Measurements from ENCODE around the gene HOXA9.

DNA sequence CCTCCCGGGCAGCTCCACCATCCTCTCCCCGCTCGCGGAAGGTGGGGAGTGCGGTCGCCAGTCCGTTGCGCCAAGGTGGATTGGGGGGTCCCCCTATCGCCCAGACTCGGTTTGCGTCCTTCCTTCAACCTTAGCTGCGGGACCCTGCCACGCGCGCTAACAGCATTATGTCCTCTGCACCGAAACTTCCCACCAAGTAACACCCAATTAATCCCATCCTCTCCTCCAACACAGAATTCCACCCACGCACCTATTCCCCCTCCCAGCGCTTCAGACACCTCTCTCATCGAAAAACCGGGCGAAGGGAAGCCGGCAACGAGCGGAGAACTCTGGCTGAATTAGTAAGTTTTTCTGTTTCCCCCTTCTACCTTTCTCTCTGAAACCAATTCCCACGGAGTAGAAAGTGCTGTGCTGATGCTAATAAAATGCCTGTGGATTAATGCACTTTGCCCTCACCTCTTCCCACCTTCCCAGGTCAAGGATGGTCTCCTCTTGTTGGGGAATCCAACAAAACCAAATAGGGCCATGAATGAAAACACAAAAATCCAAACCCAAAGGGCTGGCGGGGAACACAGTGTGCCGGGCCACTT, 13.9 kb downstream of the HOXA9 start:
- TF ChIP-seq, protein P1, sequence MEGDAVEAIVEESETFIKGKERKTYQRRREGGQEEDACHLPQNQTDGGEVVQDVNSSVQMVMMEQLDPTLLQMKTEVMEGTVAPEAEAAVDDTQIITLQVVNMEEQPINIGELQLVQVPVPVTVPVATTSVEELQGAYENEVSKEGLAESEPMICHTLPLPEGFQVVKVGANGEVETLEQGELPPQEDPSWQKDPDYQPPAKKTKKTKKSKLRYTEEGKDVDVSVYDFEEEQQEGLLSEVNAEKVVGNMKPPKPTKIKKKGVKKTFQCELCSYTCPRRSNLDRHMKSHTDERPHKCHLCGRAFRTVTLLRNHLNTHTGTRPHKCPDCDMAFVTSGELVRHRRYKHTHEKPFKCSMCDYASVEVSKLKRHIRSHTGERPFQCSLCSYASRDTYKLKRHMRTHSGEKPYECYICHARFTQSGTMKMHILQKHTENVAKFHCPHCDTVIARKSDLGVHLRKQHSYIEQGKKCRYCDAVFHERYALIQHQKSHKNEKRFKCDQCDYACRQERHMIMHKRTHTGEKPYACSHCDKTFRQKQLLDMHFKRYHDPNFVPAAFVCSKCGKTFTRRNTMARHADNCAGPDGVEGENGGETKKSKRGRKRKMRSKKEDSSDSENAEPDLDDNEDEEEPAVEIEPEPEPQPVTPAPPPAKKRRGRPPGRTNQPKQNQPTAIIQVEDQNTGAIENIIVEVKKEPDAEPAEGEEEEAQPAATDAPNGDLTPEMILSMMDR (IDR thresholded peaks at IDR 0.05), result no peak
- no peak for TF ChIP-seq POLR2A (IDR thresholded peaks at IDR 0.05)

Data from sigmoid colon (tissue), 3 donors.